PC-3 (cell line): ENCODE measurements around the gene SLC51A. TPM values are rescaled to one million over a fixed set of nuclear protein-coding genes. Genes with fewer than 3 reads are reported as not detected.

ENCODE experiments used
- ATAC-seq: fragments of 200-7000 bp; cut with Tn5 transposase; 2 replicates; pipeline ENCODE4 v1.9.1; 2020; ENCODE audit warnings: mild to moderate bottlenecking, moderate library complexity
- BruUV-seq: library from RNA; stranded (reverse); fragments of 400-500 nt; replicated peaks from 2 replicates; lab custom pipeline; 2021; lab: Mats Ljungman, UMichigan
- CTCF ChIA-PET: fragments of 300-600 bp; sonication (Branson Sonifier 250); formaldehyde crosslinking; loops from one replicate; lab custom pipeline; 2022; ENCODE audit warnings: antibody characterized with exemption; lab: Charles Lee
- POLR2A ChIA-PET: fragments of 300-600 bp; sonication (Branson Sonifier 250); formaldehyde crosslinking; loops from one replicate; lab custom pipeline; 2022; ENCODE audit warnings: antibody characterized with exemption; ENCODE audit not compliant: unreplicated experiment; lab: Charles Lee
- DNase-seq: peaks from one replicate; pipeline ENCODE4 v3.0.0-alpha.2; 2015
- H2AFZ ChIP-seq: fragments of 300-600 bp; sonication (generic); 2 replicates; pipeline ENCODE4 v1.6.0; 2016; ENCODE audit warnings: antibody characterized with exemption, low read length
- H3F3A ChIP-seq: fragments of 300-600 bp; sonication (generic); one replicate; pipeline ENCODE4 v1.6.0; 2017; ENCODE audit warnings: antibody characterized with exemption, low read length, control low read depth, mild to moderate bottlenecking; ENCODE audit not compliant: unreplicated experiment
- H3K27ac ChIP-seq: fragments of 300-600 bp; sonication (generic); 2 replicates; pipeline ENCODE4 v1.5.1; 2016; ENCODE audit warnings: mild to moderate bottlenecking, low read length
- H3K27me3 ChIP-seq: fragments of 300-600 bp; sonication (generic); 2 replicates; pipeline ENCODE4 v1.6.1; 2016; ENCODE audit warnings: low read length, mixed read lengths
- H3K36me3 ChIP-seq: fragments of 300-600 bp; sonication (generic); 2 replicates; pipeline ENCODE4 v1.6.1; 2016; ENCODE audit warnings: low read depth, mixed run types, low read length, mixed read lengths
- H3K4me1 ChIP-seq: fragments of 300-600 bp; sonication (generic); 2 replicates; pipeline ENCODE4 v1.5.1; 2016; ENCODE audit warnings: low read length; ENCODE audit not compliant: insufficient read depth
- H3K4me2 ChIP-seq: fragments of 300-600 bp; sonication (generic); 2 replicates; pipeline ENCODE4 v1.6.0; 2016; ENCODE audit warnings: low read length
- H3K4me3 ChIP-seq: fragments of 300-600 bp; sonication (generic); 2 replicates; pipeline ENCODE4 v1.5.1; 2016; ENCODE audit warnings: mild to moderate bottlenecking, low read length, mixed read lengths
- H3K79me2 ChIP-seq: fragments of 300-600 bp; sonication (generic); 2 replicates; pipeline ENCODE4 v1.6.1; 2017; ENCODE audit warnings: low read length, mixed read lengths
- H3K9ac ChIP-seq: fragments of 300-600 bp; sonication (generic); 2 replicates; pipeline ENCODE4 v1.6.0; 2016; ENCODE audit warnings: mild to moderate bottlenecking, low read length
- H3K9me2 ChIP-seq: fragments of 300-600 bp; sonication (generic); replicated peaks from 2 replicates; pipeline ENCODE4 v1.6.1; 2016; ENCODE audit warnings: mixed run types, low read length, mixed read lengths
- H3K9me3 ChIP-seq: fragments of 300-600 bp; sonication (generic); 2 replicates; pipeline ENCODE4 v1.6.1; 2016; ENCODE audit warnings: low read length, mixed read lengths
- H4K20me1 ChIP-seq: fragments of 300-600 bp; sonication (generic); 2 replicates; pipeline ENCODE4 v1.6.1; 2016; ENCODE audit warnings: low read length, mixed read lengths
- EZH2 ChIP-seq: fragments of 300-600 bp; sonication (generic); IDR thresholded peaks from one replicate; pipeline ENCODE4 v1.6.1; 2017; ENCODE audit warnings: antibody characterized with exemption, mild to moderate bottlenecking, low read length; ENCODE audit not compliant: unreplicated experiment
- EZH2phosphoT487 ChIP-seq: fragments of 300-600 bp; sonication (generic); IDR thresholded peaks from 2 replicates; pipeline ENCODE4 v1.6.1; 2018; ENCODE audit warnings: mild to moderate bottlenecking, antibody characterized with exemption, low read length, borderline replicate concordance
- intact Hi-C: fragments of 100-400 bp; cut with micrococcal nuclease; formaldehyde crosslinking; loops from 2 replicates; pipeline ENCODE4 v1.9.0; 2023
- total RNA-seq: library from RNA; depleted of rRNA; stranded (reverse); fragments of >200 nt; gene quantifications from 2 replicates; pipeline ENCODE4 v1.2.3, GENCODE V29; 2014
- TF ChIP-seq, protein P1 (sequence below): fragments of 300-600 bp; sonication (generic); conservative IDR thresholded peaks from 2 replicates; pipeline ENCODE4 v1.5.1; 2017; ENCODE audit warnings: antibody characterized with exemption, low read depth, mild to moderate bottlenecking, low read length

SLC51A gene
- total RNA-seq, 1 experiment from 2014 or later, result 9.7 TPM

DNA sequence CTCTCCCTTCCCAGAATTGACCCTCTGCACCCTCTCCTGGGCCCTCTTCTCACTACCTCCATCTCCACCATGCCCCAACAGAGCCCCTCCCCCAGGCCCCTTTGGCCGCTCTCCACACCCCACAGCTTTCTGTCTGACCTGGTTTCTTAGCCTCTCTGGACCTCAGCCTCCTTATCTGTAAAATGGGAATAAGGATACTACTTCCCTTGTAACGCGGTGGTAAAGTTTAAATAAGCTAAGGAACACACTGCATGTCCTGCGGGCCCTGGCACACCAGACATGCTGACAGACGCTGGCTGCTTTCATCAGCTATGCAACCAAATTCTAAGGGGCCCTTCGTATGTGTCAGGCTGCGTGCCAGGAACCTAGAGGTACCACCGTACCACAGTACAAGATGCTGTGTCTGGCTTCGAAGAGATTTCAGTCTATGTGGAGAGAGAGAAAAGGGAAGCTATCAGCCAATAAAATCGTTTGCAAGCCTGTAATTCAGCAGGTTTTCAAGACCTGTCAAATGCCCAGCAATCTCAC lies 777 bp upstream of the SLC51A start:
- Histone ChIP-seq H3K27me3 (no peaks in the 10 kb centered on the region), H3K36me3 (no peaks in the 10 kb centered on the region), H3K4me2 (peak overlapping the region; percentile 97; the same call in 1 of the 2 replicates), H3K79me2 (peaks cover 10% of the 10 kb centered on the region; the same call in 1 of the 2 replicates), H3K4me3 (no peak overlapping the region; the same call in 1 of the 2 replicates), H3K9me2 (no peaks in the 10 kb centered on the region), H3K9ac (no peak overlapping the region), H3K27ac (0 out of 2 replicates have a peak overlapping the region, but pooled peaks have one; percentile 18), H2AFZ (peak overlapping the region; percentile 67), H4K20me1 (no peaks in the 10 kb centered on the region), H3F3A (no peaks in the 10 kb centered on the region), H3K9me3 (no peaks in the 10 kb centered on the region), H3K4me1 (peaks cover 36% of the 10 kb centered on the region)
- ATAC-seq (no peak; the same call in 1 of the 2 replicates), DNase-seq (no peak)
- ChIA-PET POLR2A (no interaction called here), CTCF (no interaction called here)
- TF ChIP-seq, protein P1, sequence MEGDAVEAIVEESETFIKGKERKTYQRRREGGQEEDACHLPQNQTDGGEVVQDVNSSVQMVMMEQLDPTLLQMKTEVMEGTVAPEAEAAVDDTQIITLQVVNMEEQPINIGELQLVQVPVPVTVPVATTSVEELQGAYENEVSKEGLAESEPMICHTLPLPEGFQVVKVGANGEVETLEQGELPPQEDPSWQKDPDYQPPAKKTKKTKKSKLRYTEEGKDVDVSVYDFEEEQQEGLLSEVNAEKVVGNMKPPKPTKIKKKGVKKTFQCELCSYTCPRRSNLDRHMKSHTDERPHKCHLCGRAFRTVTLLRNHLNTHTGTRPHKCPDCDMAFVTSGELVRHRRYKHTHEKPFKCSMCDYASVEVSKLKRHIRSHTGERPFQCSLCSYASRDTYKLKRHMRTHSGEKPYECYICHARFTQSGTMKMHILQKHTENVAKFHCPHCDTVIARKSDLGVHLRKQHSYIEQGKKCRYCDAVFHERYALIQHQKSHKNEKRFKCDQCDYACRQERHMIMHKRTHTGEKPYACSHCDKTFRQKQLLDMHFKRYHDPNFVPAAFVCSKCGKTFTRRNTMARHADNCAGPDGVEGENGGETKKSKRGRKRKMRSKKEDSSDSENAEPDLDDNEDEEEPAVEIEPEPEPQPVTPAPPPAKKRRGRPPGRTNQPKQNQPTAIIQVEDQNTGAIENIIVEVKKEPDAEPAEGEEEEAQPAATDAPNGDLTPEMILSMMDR, result no peak
- TF ChIP-seq EZH2, result no peak
- TF ChIP-seq EZH2phosphoT487, result no peak
- BruUV-seq, result no TSS peak
- intact Hi-C loops, result no loop called here

DNA sequence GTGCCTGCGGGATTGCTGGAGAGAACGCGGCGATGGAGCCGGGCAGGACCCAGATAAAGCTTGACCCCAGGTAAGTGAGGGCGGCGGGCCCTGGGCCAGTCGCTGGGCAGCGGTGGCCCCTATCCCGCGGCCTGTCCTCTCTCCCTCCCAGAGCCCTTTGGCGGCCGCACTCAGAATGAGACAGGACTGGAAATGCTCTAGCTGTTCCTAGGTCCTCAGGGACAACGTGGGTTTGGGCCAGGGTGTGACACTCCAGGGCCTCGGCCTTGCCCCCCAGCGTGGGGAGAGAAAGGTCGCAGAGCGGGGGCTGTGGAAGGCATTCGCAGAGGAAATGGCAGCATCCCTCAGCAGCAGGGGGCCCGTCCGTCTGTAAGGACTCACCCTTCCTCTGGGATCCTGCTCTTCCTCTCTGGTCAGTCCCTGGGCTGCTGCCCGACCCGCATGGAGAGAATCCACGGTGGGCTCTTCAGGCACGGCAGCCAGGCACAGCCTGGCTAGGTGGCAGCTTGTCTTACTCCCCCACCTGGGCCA lies 412 bp downstream of the SLC51A start:
- H3F3A ChIP-seq, result no peaks in the 10 kb centered on the region
- DNase-seq (no peak), ATAC-seq (peak; percentile 3)
- intact Hi-C loops, result no loop called here
- peaks cover 36% of the 10 kb centered on the region for H3K4me1 ChIP-seq
- ChIA-PET POLR2A (no interaction called here), CTCF (no interaction called here)
- no TSS peak for BruUV-seq
- peaks cover 10% of the 10 kb centered on the region; the same call in 1 of the 2 replicates for H3K79me2 ChIP-seq
- H4K20me1 ChIP-seq, result no peaks in the 10 kb centered on the region
- TF ChIP-seq EZH2, result no peak
- peak overlapping the region; percentile 43 for H3K27ac ChIP-seq
- H3K4me2 ChIP-seq, result peak overlapping the region; percentile 97
- no peaks in the 10 kb centered on the region for H3K9me3 ChIP-seq
- H3K27me3 ChIP-seq, result no peaks in the 10 kb centered on the region
- peak overlapping the region; percentile 76 for H3K4me3 ChIP-seq
- H3K9ac ChIP-seq, result peak overlapping the region; percentile 66
- H3K9me2 ChIP-seq, result no peaks in the 10 kb centered on the region
- no peaks in the 10 kb centered on the region for H3K36me3 ChIP-seq
- H2AFZ ChIP-seq, result peak overlapping the region; percentile 74

DNA sequence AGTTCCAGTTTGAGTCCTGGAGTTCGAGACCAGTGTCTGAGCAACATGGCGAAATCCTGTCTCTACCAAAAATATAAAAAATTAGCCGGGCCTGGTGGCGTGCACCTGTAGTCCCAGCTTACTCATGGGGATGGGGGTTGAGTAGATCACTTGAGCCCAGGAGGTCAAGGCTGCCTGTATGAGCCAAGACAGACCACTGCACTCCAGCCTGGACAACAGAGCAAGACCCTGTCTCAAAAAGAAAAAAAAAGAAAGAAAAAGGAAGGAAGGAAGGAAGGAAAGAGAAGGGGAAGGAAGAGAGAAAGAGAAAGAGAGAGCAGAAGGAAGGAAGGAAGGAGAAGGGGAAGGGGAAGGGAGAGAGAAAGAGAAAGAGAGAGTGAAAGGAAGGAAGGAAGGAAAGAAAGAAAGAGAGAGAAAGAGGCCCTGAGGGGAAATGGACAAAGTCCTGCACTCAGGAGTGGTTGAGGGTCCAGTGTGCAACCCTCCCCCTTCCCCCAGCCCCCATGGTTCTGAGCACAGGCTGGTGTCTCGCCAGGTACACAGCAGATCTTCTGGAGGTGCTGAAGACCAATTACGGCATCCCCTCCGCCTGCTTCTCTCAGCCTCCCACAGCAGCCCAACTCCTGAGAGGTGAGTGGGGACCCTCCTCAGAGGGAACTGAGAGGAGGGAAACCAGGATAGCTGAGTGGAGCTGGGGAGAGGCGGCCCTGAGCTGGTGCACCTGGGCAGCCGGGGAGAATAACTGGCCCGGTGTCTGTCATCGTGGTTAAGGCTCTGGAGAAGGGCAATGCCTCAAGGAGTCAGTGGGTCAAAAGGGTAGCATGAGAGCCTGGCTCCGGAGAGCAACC lies 1.2 kb downstream of the SLC51A start:
- no TSS peak for BruUV-seq
- H3K27ac ChIP-seq, result peak overlapping the region; percentile 73
- no peak for TF ChIP-seq EZH2phosphoT487
- TF ChIP-seq, protein P1, result no peak
- peak overlapping the region; percentile 66; the same call in 1 of the 2 replicates for H3K9ac ChIP-seq
- H3K4me1 ChIP-seq, result peaks cover 36% of the 10 kb centered on the region
- H4K20me1 ChIP-seq, result no peaks in the 10 kb centered on the region
- no peaks in the 10 kb centered on the region for H3K9me2 ChIP-seq
- H3K9me3 ChIP-seq, result no peaks in the 10 kb centered on the region
- no peaks in the 10 kb centered on the region for H3K27me3 ChIP-seq
- DNase-seq (no peak), ATAC-seq (no peak)
- POLR2A ChIA-PET, result interaction anchor here (0.6 kb wide), 1 partner anchor 128 kb away, joined by 3 read pairs; no protein-coding TSS in a partner anchor
- no peaks in the 10 kb centered on the region for H3F3A ChIP-seq
- peak overlapping the region; percentile 97 for H3K4me2 ChIP-seq
- H3K36me3 ChIP-seq, result no peaks in the 10 kb centered on the region
- no peak overlapping the region; the same call in 1 of the 2 replicates for H2AFZ ChIP-seq
- peaks cover 10% of the 10 kb centered on the region; the same call in 1 of the 2 replicates for H3K79me2 ChIP-seq
- H3K4me3 ChIP-seq, result peak overlapping the region; percentile 76
- intact Hi-C loops, result no loop called here
- CTCF ChIA-PET, result interaction anchor here (0.6 kb wide), 1 partner anchor 359 kb away, joined by 6 read pairs; no protein-coding TSS in a partner anchor
